ENCODE measurements around the gene SGPL1. TPM values are rescaled to one million over a fixed set of nuclear protein-coding genes. Genes with fewer than 3 reads are reported as not detected.

The SGPL1 gene
- total and polyA plus RNA-seq, 2 of the 8 experiments (the other 6 are each of a cell fraction or from before 2014, with no cell fraction given), result 20.5 to 51.6 TPM

- no peak overlapping the region; the same call in 1 of the 2 replicates for H4K8ac ChIP-seq (ENCODE audit: extremely low read depth, insufficient read depth, low read length)
- FAIRE-seq, result no peak
- no peak overlapping the region for H2BK15ac ChIP-seq (ENCODE audit: low read length)
- no peaks in the 10 kb centered on the region for H3K79me2 ChIP-seq (ENCODE audit: control insufficient read depth in 1 of 2, insufficient read depth in 2 of 2, low read length in 2 of 2)
- H2BK20ac ChIP-seq (ENCODE audit: low read length), result no peak overlapping the region
- no peak overlapping the region for H4K5ac ChIP-seq (ENCODE audit: insufficient read length, low read depth, low read length)
- H2AK5ac ChIP-seq (ENCODE audit: low read depth, low read length), result no peak overlapping the region
- no peaks in the 10 kb centered on the region for H3K36me3 ChIP-seq (ENCODE audit: control insufficient read depth in 2 of 4, insufficient read depth in 4 of 4, low read length in 3 of 4)
- ChIA-PET CTCF (ENCODE audit: partially characterized antibody) (interaction anchor here (0.9 kb wide), 2 partner anchors 27 to 203 kb away, joined by 3 read pairs; no protein-coding TSS in a partner anchor), POLR2A (ENCODE audit: partially characterized antibody) (interaction anchor here (1.1 to 1.5 kb wide), 2 partner anchors 8 to 159 kb away, joined by 3 read pairs; no protein-coding TSS in a partner anchor)
- H2AFZ ChIP-seq (ENCODE audit: low read length), result no peak overlapping the region
- no peak for DNase-seq (ENCODE audit: low read depth in 1 of 2, low spot score in 2 of 2)
- no peak overlapping the region for H3K4me3 ChIP-seq (ENCODE audit: extremely low read depth in 1 of 4, insufficient read depth in 2 of 4, low read depth in 3 of 4, low read length in 4 of 4)
- no peak overlapping the region for H3K9ac ChIP-seq (replicated peaks in 1 of 4; ENCODE audit: extremely low read depth in 1 of 4, low read depth in 3 of 4, low read length in 3 of 4)
- H3K79me1 ChIP-seq (ENCODE audit: low read depth, low read length), result no peaks in the 10 kb centered on the region
- H3K4me1 ChIP-seq (replicated peaks in 1 of 4; ENCODE audit: control insufficient read depth in 3 of 4, insufficient read depth in 4 of 4, low read length in 3 of 4), result peaks cover 0 to 3% (median 0%) of the 10 kb centered on the region in 4 experiments; a peak in 2 of 7 replicates
- H4K20me1 ChIP-seq (replicated peaks in 1 of 2; ENCODE audit: control insufficient read depth in 1 of 2, insufficient read depth in 2 of 2, low read length in 2 of 2), result no peaks in the 10 kb centered on the region
- H3K14ac ChIP-seq (ENCODE audit: insufficient read length), result no peak overlapping the region
- no peak overlapping the region for H3K23ac ChIP-seq (ENCODE audit: insufficient read length)
- no peak overlapping the region for H4K91ac ChIP-seq (replicated peaks; ENCODE audit: insufficient read length, low read length)
- H3K4me2 ChIP-seq (ENCODE audit: insufficient read depth in 1 of 2, low read depth in 2 of 2, low read length in 2 of 2), result no peak overlapping the region
- TF ChIP-seq RNF2 (IDR thresholded peaks at IDR 0.05; ENCODE audit: borderline replicate concordance, low read depth, low read length, missing control alignments, poor library complexity, severe bottlenecking) (no peak), PHF8 (conservative IDR thresholded peaks at IDR 0.05; ENCODE audit: low read depth, low read length) (no peak)
- 88% methylated on average over 18 of the region's 18 CpGs; no CpG with 5 or more reads in 1 of the 2 experiments for WGBS, 2 experiments (ENCODE audit: extremely low coverage in 1 of 2, insufficient coverage in 1 of 2, insufficient read length in 1 of 2, insufficient replicate concordance in 2 of 2, low coverage in 1 of 2, low lambda C conversion rate in 2 of 2, missing lambda C conversion rate in 1 of 2)
- no peak overlapping the region for H3K27ac ChIP-seq (ENCODE audit: low read depth, low read length)
- no peak overlapping the region for H2BK5ac ChIP-seq (ENCODE audit: low read depth, low read length)
- H3K27me3 ChIP-seq (replicated peaks in 1 of 4; ENCODE audit: control insufficient read depth in 3 of 4, extremely low read depth in 1 of 4, insufficient read depth in 3 of 4, low read length in 3 of 4), result no peaks in the 10 kb centered on the region
- H3K4ac ChIP-seq (replicated peaks; ENCODE audit: insufficient read length, low read depth, low read length), result no peak overlapping the region
- no peak overlapping the region for H3K56ac ChIP-seq (replicated peaks; ENCODE audit: insufficient read length, low read depth, low read length)
- H3K9me3 ChIP-seq (ENCODE audit: insufficient read depth in 2 of 2, low read depth in 1 of 2, low read length in 1 of 2), result no peaks in the 10 kb centered on the region
- no peak overlapping the region for H2BK12ac ChIP-seq (ENCODE audit: low read depth, low read length)
- no peaks in the 10 kb centered on the region for H3K23me2 ChIP-seq (ENCODE audit: low read depth, low read length)
- H2BK120ac ChIP-seq (replicated peaks; ENCODE audit: low read depth, low read length), result no peak overlapping the region
- H3K18ac ChIP-seq (ENCODE audit: extremely low read depth, low read length), result no peak overlapping the region
These were observed 38.5 kb upstream of the SGPL1 start for GRCh38 chr10:70777063-70777875.
